Measurements from ENCODE around the gene KAT2A. TPM values are rescaled to one million over a fixed set of nuclear protein-coding genes. Genes with fewer than 3 reads are reported as not detected.

The KAT2A gene
- total and polyA plus RNA-seq, 9 of the 15 experiments (the other 6 are each of a cell fraction or from before 2014, with no cell fraction given) = 1.5 to 80.4 (median 31.9) TPM

- DNase-seq (ENCODE audit: extremely low read depth in 1 of 4, low spot score in 3 of 4) (peak; percentile 25 to 55 (median 43)), ATAC-seq (peak; percentile 27), FAIRE-seq (no peak)
- Histone ChIP-seq H3K9me3 (replicated peaks; ENCODE audit: control insufficient read depth, insufficient read depth, low read depth, low read length) (no peaks in the 10 kb centered on the region), H3K79me2 (ENCODE audit: control insufficient read depth, insufficient read depth, low read length) (peaks cover 51% of the 10 kb centered on the region), H2AFZ (ENCODE audit: low read depth, low read length) (peak overlapping the region; percentile 66), H3K4me2 (ENCODE audit: insufficient read depth, low read length) (peak overlapping the region; percentile 99), H3K4me3 (peak overlapping the region; percentile 93), H3K27ac (ENCODE audit: extremely low read depth, low read depth, low read length) (peak overlapping the region; percentile 85), H3K4me1 (replicated peaks in 1 of 2; ENCODE audit: control insufficient read depth in 2 of 2, insufficient read depth in 2 of 2, low read length in 2 of 2) (peaks cover 9 to 21% of the 10 kb centered on the region in 2 experiments; a peak in 4 of 5 replicates), H3K27me3 (ENCODE audit: control insufficient read depth in 2 of 2, insufficient read depth in 2 of 2, low read length in 2 of 2) (no peaks in the 10 kb centered on the region), H3K9ac (ENCODE audit: insufficient read depth in 1 of 2, low read depth in 2 of 2, low read length in 2 of 2) (peak overlapping the region; percentile 90 to 94), H3K9me1 (ENCODE audit: control insufficient read depth, insufficient read depth, low read length) (no peaks in the 10 kb centered on the region), H4K20me1 (replicated peaks; ENCODE audit: control insufficient read depth, insufficient read depth, low read length) (peaks cover 11% of the 10 kb centered on the region), H3K36me3 (ENCODE audit: control insufficient read depth, insufficient read depth, low read length) (peaks cover 36% of the 10 kb centered on the region; the same call in 2 of the 3 replicates)
- WGBS (ENCODE audit: insufficient coverage, low coverage, missing lambda C conversion rate) = 0% methylated on average over 15 of the region's 15 CpGs
- in situ Hi-C loops (cut with MboI) = no loop called here
- BruUV-seq (replicated peaks) = TSS peak; percentile 50
- intact Hi-C loops (cut with micrococcal nuclease) = no loop called here
- ChIA-PET POLR2A (interaction anchor here (0.5 to 1.6 kb wide), 4 partner anchors 11 to 40 kb away, joined by 3 to 8 read pairs (median 4); no protein-coding TSS in a partner anchor), CTCF (ENCODE audit: low intra/inter-chr PET ratio) (no interaction called here)
- TF ChIP-seq ARID1B (IDR thresholded peaks at IDR 0.05) = 0 out of 2 replicates have a peak, but pooled peaks have one; percentile 4
- TF ChIP-seq HDAC1 (IDR thresholded peaks at IDR 0.05) = peak in 1 of 2 experiments; percentile 28; a peak in 2 of 4 replicates
- TF ChIP-seq ZNF224 (CRISPR knock-in tag; IDR thresholded peaks at IDR 0.05) = 0 out of 2 replicates have a peak, but pooled peaks have one; percentile 29
- no peak for TF ChIP-seq DLX4 (CRISPR knock-in tag; IDR thresholded peaks at IDR 0.05)
- TF ChIP-seq KDM1A (IDR thresholded peaks at IDR 0.05) = peak in 1 of 2 experiments; percentile 7; a peak in 1 of 4 replicates
- TF ChIP-seq ZBTB26 (CRISPR knock-in tag; IDR thresholded peaks at IDR 0.05) = no peak
- no peak for TF ChIP-seq POLR2AphosphoS2 (IDR thresholded peaks at IDR 0.05; ENCODE audit: low read length)
- TF ChIP-seq EP300 (IDR thresholded peaks at IDR 0.05; ENCODE audit: low read length) = no peak
- TF ChIP-seq ZNF197 (CRISPR knock-in tag; IDR thresholded peaks at IDR 0.05; ENCODE audit: low read depth) = no peak
- TF ChIP-seq ZNF431 (CRISPR knock-in tag; IDR thresholded peaks at IDR 0.05) = no peak
- TF ChIP-seq SMARCB1 (IDR thresholded peaks at IDR 0.05; ENCODE audit: insufficient read length, low read depth) = no peak
- TF ChIP-seq SAFB2 (IDR thresholded peaks at IDR 0.05; ENCODE audit: borderline replicate concordance, low read depth, low read length, severe bottlenecking) = no peak
- peak; percentile 47; the same call in 1 of the 2 replicates for TF ChIP-seq ZNF316 (IDR thresholded peaks at IDR 0.05)
- TF ChIP-seq ZFPM2 (CRISPR knock-in tag; IDR thresholded peaks at IDR 0.05) = no peak
- TF ChIP-seq CEBPB (tag; IDR thresholded peaks at IDR 0.05) = no peak
- TF ChIP-seq DNMT1 (IDR thresholded peaks at IDR 0.05) = no peak
- TF ChIP-seq BRF2 (IDR thresholded peaks at IDR 0.05; ENCODE audit: borderline replicate concordance, insufficient read depth, insufficient read length) = no peak
These were observed 33.0 kb upstream of the KAT2A start for GRCh38 chr17:42153919-42154742.
